ENCODE data around the gene SSH2.
"Not testable (repeated sequence)": the region's sequence is repeated elsewhere in the genome, so short reads cannot be mapped to it uniquely, and the experiment has no call there.

SSH2 gene

GRCh38 chr17:29726715-29727252 is 203.2 kb downstream of the SSH2 start:
- DNase-seq = no peak

GRCh38 chr17:29725408-29725807 is 204.6 kb downstream of the SSH2 start:
- not testable (repeated sequence) for DNase-seq

- DNase-seq = no peak
These were observed 206.6 kb downstream of the SSH2 start for GRCh38 chr17:29723278-29724047.

- no peak for DNase-seq
These were observed 207.4 kb downstream of the SSH2 start for GRCh38 chr17:29722411-29723198.

- DNase-seq = no peak
These were observed 209.5 kb downstream of the SSH2 start for GRCh38 chr17:29720551-29720950.

GRCh38 chr17:29719469-29719868 is 210.6 kb downstream of the SSH2 start:
- DNase-seq = no peak

GRCh38 chr17:29718446-29719039 is 211.5 kb downstream of the SSH2 start:
- DNase-seq = no peak

- no peak for DNase-seq
These were observed 212.2 kb downstream of the SSH2 start for GRCh38 chr17:29717817-29718216.

- DNase-seq = no peak
These were observed 213.5 kb downstream of the SSH2 start for GRCh38 chr17:29716566-29716965.

GRCh38 chr17:29715680-29716079 is 214.3 kb downstream of the SSH2 start:
- DNase-seq = no peak

GRCh38 chr17:29714146-29714545 is 215.9 kb downstream of the SSH2 start:
- DNase-seq = no peak

DNA sequence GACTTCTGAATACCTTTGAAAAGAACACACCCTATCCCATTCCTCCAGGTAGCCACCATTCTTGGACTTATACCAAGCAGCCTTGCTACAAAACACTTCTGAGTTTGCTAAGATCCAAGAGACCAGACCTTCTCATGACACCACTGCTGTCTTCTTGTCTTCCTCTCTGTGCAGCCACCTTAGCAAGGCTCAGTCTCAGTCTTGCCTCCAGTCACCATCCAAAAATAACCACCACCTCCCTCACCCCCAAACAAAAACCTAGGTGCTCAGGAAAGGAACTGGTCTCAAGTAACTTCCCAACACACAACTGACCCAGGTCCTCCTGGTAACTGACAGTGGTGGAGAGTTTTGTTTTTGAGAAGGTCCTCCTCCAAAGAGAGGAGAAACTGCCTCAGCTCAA is 216.4 kb downstream of the SSH2 start:
- no peak for DNase-seq

DNA sequence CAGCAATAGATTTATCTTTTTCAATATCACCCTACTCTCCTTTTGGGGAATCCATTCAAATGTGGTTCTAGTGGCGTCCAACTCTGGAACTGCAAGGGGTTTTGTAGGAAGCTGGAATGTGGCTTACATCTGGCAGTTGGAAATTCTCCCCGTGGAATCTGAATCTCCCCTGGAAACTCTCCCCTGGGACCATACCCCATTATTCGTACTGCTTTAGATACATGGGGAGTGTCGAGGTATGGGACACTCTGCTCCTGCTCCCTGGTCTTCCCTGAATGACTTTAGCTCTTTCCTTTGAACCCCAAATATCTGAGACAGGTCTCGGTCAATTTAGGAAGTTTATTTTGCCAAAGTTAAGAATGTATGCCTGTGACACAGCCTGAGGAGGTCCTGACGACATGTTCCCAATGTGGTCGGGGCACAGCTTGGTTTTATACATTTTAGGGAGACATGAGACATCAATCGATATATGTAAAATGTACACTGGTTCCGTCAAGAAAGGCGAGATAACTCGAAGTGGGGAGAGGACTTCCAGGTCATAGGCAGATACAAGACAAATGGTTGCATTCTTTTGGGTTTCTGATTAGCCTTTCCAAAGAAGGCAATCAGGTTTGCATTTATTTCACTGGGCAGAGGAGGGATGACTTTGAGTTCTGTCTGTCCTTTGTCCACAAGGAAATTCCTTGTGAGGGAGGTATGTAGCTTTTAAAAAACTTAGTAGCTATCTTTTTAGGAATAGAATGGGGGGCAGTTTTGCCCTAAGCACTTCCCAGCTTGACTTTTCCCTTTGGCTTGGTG is 218.2 kb downstream of the SSH2 start:
- DNase-seq = no peak

DNA sequence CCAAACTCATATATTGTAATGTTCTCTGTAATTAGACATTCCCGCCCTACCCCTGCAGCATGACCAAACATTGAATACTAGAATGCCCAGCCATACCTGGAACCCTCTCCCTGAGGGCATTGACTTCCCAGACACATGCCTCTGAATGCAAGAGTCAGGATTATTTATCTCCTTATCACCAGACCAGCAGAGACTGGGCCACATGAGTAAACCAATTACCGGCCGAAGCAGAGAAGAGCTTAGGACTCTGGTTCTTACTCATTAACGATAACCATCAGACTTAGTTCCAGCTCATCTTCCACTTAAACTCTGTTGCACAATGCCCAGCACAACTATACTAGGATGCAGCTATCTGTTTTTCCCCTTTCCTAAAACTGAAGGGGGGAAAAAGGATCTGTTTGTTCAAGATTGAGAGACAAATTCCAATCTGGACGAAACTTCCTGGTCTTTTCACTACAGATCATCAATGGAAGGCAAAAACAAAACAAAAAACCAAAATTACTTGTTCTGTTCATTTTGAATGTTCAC is 219.1 kb downstream of the SSH2 start:
- no peak for DNase-seq

- no peak for DNase-seq
These were observed 219.5 kb downstream of the SSH2 start for GRCh38 chr17:29710520-29710884.

- no peak for DNase-seq
These were observed 220.0 kb downstream of the SSH2 start for GRCh38 chr17:29709866-29710519.

- no peak for DNase-seq
These were observed 222.8 kb downstream of the SSH2 start for GRCh38 chr17:29707212-29707571.

DNA sequence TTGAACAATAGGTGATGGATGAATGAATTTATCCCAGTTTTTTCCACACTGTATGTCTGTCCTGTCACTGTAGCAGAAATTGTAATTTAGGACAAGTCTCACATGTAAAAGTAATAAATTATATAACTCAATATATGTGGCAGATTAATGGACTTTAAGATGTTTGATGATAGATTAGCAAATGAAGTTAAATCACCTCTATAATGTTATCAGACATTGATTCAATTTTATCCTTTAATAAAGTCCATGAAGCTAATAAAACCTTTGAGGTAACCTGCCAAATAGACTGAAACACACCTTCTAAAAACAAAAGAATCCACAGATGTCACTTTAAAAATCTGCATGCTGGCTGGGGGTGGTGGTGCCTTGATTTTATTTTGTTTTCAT is 224.0 kb downstream of the SSH2 start:
- DNase-seq = no peak

- no peak for DNase-seq
These were observed 224.6 kb downstream of the SSH2 start for GRCh38 chr17:29705386-29705785.

DNA sequence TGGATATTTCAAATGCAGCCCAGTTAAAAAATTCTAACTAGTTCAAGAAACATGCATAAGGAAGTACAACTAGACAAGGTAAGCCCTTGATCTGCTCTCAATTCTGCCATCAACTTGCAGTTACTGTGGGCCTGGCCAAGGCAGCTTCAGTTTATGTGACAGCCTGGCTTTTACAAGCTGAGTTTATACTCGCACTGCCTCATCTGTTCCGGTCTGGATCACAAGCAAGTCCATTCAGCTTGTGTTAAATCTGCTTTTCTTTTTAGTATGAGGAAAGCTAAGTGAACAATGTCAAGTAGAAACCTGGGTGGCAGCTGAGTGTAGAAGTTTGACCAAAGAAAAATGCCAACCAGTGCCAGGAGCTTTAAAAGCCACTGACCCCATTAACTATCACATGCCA is 230.7 kb downstream of the SSH2 start:
- no peak for DNase-seq

GRCh38 chr17:29698837-29699236 is 231.2 kb downstream of the SSH2 start:
- no peak for DNase-seq

All from NCI-H748 treated with DMSO at 0.1 percent for 48 hours (cell line).